ENCODE measurements around the gene PRKN. TPM values are rescaled to one million over a fixed set of nuclear protein-coding genes. Genes with fewer than 3 reads are reported as not detected.

PRKN gene
- total and polyA plus RNA-seq, 2 donors (not counting 3 experiments of a cell fraction or from before 2014, with no cell fraction given): 0.06 TPM; not detected in 1

DNA sequence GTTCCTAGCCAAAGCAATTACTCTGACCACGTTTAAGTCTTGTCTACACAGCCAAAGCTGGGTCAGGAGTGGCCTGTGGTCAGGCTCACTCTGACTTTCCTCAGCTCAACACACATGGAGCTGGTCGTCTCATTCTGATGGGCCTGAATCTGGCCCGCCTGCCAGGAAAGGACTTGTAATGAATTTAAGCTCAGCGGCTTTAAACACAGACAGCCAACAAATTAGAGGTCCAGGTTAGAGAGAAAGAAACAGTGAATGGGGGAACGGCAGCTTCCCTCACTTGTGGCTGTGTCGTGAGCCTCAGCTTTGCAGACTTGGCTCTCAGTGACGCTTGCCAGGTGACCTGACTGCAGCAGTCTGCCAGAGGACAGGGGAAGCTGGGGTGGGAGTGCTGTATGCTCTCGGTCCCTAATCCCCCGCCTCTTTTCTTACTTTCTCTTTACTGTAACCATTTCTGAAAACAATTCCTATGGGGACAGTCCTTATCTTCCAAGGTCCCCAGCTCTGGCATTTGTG, 1331.8 kb downstream of the PRKN start:
- intact Hi-C loops (cut with micrococcal nuclease): no loop called here
- BruUV-seq (replicated peaks): no TSS peak
- no peaks in the 10 kb centered on the region for H3K79me2 ChIP-seq (ENCODE audit: control insufficient read depth, insufficient read depth, low read length)
- no peaks in the 10 kb centered on the region for H3K9me1 ChIP-seq (replicated peaks; ENCODE audit: control insufficient read depth, extremely low read depth, insufficient read depth, low read length)
- no peaks in the 10 kb centered on the region for H3K9me3 ChIP-seq (replicated peaks; ENCODE audit: control insufficient read depth, insufficient read depth, low read length)
- no peaks in the 10 kb centered on the region for H3K4me1 ChIP-seq (ENCODE audit: control insufficient read depth, extremely low read depth, insufficient read depth, low read length)
- no peaks in the 10 kb centered on the region for H4K20me1 ChIP-seq (replicated peaks; ENCODE audit: control insufficient read depth, extremely low read depth, insufficient read depth, low read length)
- no peaks in the 10 kb centered on the region for H3K36me3 ChIP-seq (ENCODE audit: control insufficient read depth in 2 of 2, extremely low read depth in 1 of 2, insufficient read depth in 2 of 2, low read length in 2 of 2)
- H3K27me3 ChIP-seq (ENCODE audit: control insufficient read depth in 2 of 2, insufficient read depth in 2 of 2, low read length in 2 of 2): no peaks in the 10 kb centered on the region
- dilution Hi-C loops (cut with MboI; ENCODE audit: extremely low pct_ligation_motif_present, low sequenced_read_pairs): loop anchor here (25.0 kb wide), 1 partner anchor 483 kb away; no protein-coding TSS in a partner anchor
- FAIRE-seq (no peak), DNase-seq (ENCODE audit: low read depth, low spot score) (no peak)
- H3K27ac ChIP-seq (ENCODE audit: insufficient read depth, low read depth, low read length): no peak overlapping the region
- H2AFZ ChIP-seq (ENCODE audit: low read depth, low read length): no peak overlapping the region
- POLR2A ChIA-PET: no interaction called here
- H3K4me2 ChIP-seq (ENCODE audit: insufficient read depth, low read length): no peak overlapping the region
- CTCF ChIA-PET: interaction anchor here (1.2 to 1.3 kb wide), 2 partner anchors 22 to 25 kb away, joined by 3 to 9 read pairs; no protein-coding TSS in a partner anchor
- TF ChIP-seq EZH2 (IDR thresholded peaks at IDR 0.05; ENCODE audit: borderline replicate concordance, low read depth, low read length, severe bottlenecking): no peak
- TF ChIP-seq MYC (IDR thresholded peaks at IDR 0.05; ENCODE audit: low read depth, low read length): no peak
- TF ChIP-seq JUN (IDR thresholded peaks at IDR 0.05; ENCODE audit: borderline replicate concordance, insufficient read depth, insufficient read length, low read depth): no peak
- TF ChIP-seq GATA2 (IDR thresholded peaks at IDR 0.05; ENCODE audit: insufficient read depth, insufficient read length, low read depth, low read length): no peak
- no peak for TF ChIP-seq POLR2AphosphoS5 (IDR thresholded peaks at IDR 0.05; ENCODE audit: insufficient read depth, low read depth, low read length)
- no peak for TF ChIP-seq POLR2A (IDR thresholded peaks at IDR 0.05; ENCODE audit: low read depth, low read length)
- TF ChIP-seq CTCF (IDR thresholded peaks at IDR 0.05; ENCODE audit: extremely low read depth in 1 of 2, insufficient read depth in 1 of 2, low read depth in 1 of 2, low read length in 2 of 2): no peak
- TF ChIP-seq FOS (IDR thresholded peaks at IDR 0.05; ENCODE audit: borderline replicate concordance, insufficient read depth, low read length): no peak
- no peak for TF ChIP-seq MAX (IDR thresholded peaks at IDR 0.05; ENCODE audit: insufficient read depth, insufficient read length)
- H3K4me3 ChIP-seq (replicated peaks in 1 of 3; ENCODE audit: insufficient read depth in 1 of 3, low read depth in 1 of 3, low read length in 3 of 3): no peak overlapping the region
- no peak overlapping the region for H3K9ac ChIP-seq (replicated peaks; ENCODE audit: extremely low read depth, insufficient read depth, low read length)

Measured in endothelial cell of umbilical vein (primary cell).